Hepatocyte (in vitro differentiated cells): ENCODE data around the gene GPC3. TPM values are rescaled to one million over a fixed set of nuclear protein-coding genes. Genes with fewer than 3 reads are reported as not detected.

Experiments
- DNase-seq: peaks from one replicate; pipeline ENCODE4 v3.0.0-alpha.2; 2016; ENCODE audit warnings: low spot score
- H2AFZ ChIP-seq: fragments of 200-600 bp; sonication (generic); 2 replicates; pipeline ENCODE4 v1.6.0; 2016; ENCODE audit warnings: antibody characterized with exemption, mild to moderate bottlenecking
- H3K27ac ChIP-seq: fragments of 200-600 bp; sonication (generic); 2 replicates; pipeline ENCODE4 v1.5.1; 2016; ENCODE audit warnings: mild to moderate bottlenecking
- H3K27me3 ChIP-seq: fragments of 200-600 bp; sonication (generic); 2 replicates; pipeline ENCODE4 v1.6.1; 2016
- H3K36me3 ChIP-seq: fragments of 200-600 bp; sonication (generic); replicated peaks from 2 replicates; pipeline ENCODE4 v1.5.1; 2016; ENCODE audit warnings: low read depth; ENCODE audit not compliant: insufficient read depth
- H3K4me1 ChIP-seq: fragments of 200-600 bp; sonication (generic); 2 replicates; pipeline ENCODE4 v1.5.1; 2016; ENCODE audit warnings: mild to moderate bottlenecking, moderate library complexity; ENCODE audit not compliant: insufficient read depth
- H3K4me2 ChIP-seq: fragments of 200-600 bp; sonication (generic); 2 replicates; pipeline ENCODE4 v1.6.0; 2016
- H3K4me3 ChIP-seq: fragments of 200-600 bp; sonication (generic); 2 replicates; pipeline ENCODE4 v1.5.1; 2016; ENCODE audit warnings: mild to moderate bottlenecking
- H3K79me2 ChIP-seq: fragments of 200-600 bp; sonication (generic); 2 replicates; pipeline ENCODE4 v1.6.0; 2017; ENCODE audit warnings: mild to moderate bottlenecking
- H3K9me2 ChIP-seq: fragments of 200-600 bp; sonication (generic); replicated peaks from 2 replicates; pipeline ENCODE4 v1.6.0; 2017; ENCODE audit warnings: mild to moderate bottlenecking; ENCODE audit not compliant: insufficient read depth
- H3K9me3 ChIP-seq: fragments of 200-600 bp; sonication (generic); 2 replicates; pipeline ENCODE4 v1.5.1; 2016; ENCODE audit warnings: low read depth, mild to moderate bottlenecking
- H4K20me1 ChIP-seq: fragments of 200-600 bp; sonication (generic); 2 replicates; pipeline ENCODE4 v1.6.0; 2016; ENCODE audit warnings: mild to moderate bottlenecking; ENCODE audit not compliant: insufficient read depth, poor library complexity, severe bottlenecking
- CTCF ChIP-seq: fragments of 200-600 bp; sonication (generic); IDR thresholded peaks from 2 replicates; pipeline ENCODE4 v1.5.1; 2016; ENCODE audit warnings: antibody characterized with exemption, mild to moderate bottlenecking; ENCODE audit not compliant: poor library complexity
- EZH2 ChIP-seq: fragments of 200-600 bp; sonication (generic); IDR thresholded peaks from 2 replicates; pipeline ENCODE4 v1.6.1; 2016; ENCODE audit warnings: antibody characterized with exemption, mild to moderate bottlenecking, borderline replicate concordance
- EZH2phosphoT487 ChIP-seq: fragments of 200-600 bp; sonication (generic); IDR thresholded peaks from one replicate; pipeline ENCODE4 v1.6.1; 2018; ENCODE audit warnings: antibody characterized with exemption, mild to moderate bottlenecking, low read depth, moderate library complexity; ENCODE audit not compliant: unreplicated experiment, severe bottlenecking
- whole genome bisulfite sequencing: methylation state at CpG from one replicate; pipeline ENCODE4 v1.1.6; 2016; ENCODE audit warnings: low lambda C conversion rate; ENCODE audit errors: missing lambda C conversion rate; 5-methylcytosine and 5-hydroxymethylcytosine counted together
- polyA plus RNA-seq: library from polyadenylated mRNA; unstranded; fragments of >200 nt; fragmentation: Nextera tagmentation; extraction: Ambion mirVana; gene quantifications from 2 replicates; pipeline ENCODE4 v1.2.1, GENCODE V29; 2016
- total RNA-seq: library from RNA; depleted of rRNA; stranded (reverse); fragments of >200 nt; gene quantifications from 2 replicates; pipeline ENCODE4 v1.2.3, GENCODE V29; 2014

The GPC3 gene
- total and polyA plus RNA-seq, 2 experiments from 2014 or later: 789 to 860 TPM

DNA sequence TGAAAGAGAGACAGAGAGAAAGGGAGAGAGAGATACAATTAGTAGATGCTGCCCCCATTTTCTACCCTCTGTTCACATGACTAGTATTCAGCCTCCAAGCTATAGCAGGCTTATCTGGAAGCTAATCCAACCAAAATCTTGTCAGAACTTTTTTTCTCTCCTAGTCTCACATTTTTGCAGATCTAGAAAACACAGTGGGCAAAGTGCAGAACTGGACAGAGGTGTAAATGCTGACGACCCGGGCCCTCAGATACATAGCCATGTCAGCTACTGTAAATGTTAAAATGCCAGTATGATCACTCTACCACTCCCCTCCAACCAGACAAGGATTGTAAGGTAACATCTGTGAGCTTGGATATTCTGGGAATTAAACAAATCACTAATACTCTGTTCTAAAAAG is 34.3 kb downstream of the GPC3 start:
- Histone ChIP-seq H3K9me3 (no peaks in the 10 kb centered on the region), H3K27me3 (no peaks in the 10 kb centered on the region), H3K4me2 (no peak overlapping the region), H3K27ac (no peak overlapping the region), H3K4me1 (no peaks in the 10 kb centered on the region), H3K9me2 (no peaks in the 10 kb centered on the region), H3K36me3 (no peaks in the 10 kb centered on the region), H3K79me2 (no peaks in the 10 kb centered on the region), H2AFZ (no peak overlapping the region), H4K20me1 (no peaks in the 10 kb centered on the region), H3K4me3 (no peak overlapping the region)
- no peak for DNase-seq
- no peak for TF ChIP-seq EZH2phosphoT487
- no peak for TF ChIP-seq CTCF
- TF ChIP-seq EZH2: no peak
- 72% methylated on average over 2 of the region's 2 CpGs for WGBS

DNA sequence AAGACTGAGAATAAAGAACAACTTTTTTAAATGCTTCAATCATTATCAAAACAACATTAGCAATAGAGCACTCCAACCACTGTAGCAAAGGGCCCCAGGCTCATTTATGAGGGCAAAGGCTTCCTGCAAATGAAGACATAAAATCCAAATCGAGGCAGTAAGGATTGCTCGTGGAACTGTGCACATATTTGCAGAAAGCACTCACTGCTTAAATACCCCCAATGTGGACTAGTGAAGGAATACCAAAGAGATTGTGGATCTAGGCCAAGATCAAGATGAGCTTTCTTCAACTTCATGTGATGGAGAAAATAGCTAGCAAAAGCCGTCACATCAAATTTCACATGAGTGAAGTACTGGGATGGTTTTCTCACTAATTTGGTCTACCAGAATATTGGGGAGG is 35.2 kb downstream of the GPC3 start:
- Histone ChIP-seq H3K4me3 (no peak overlapping the region), H3K27me3 (no peaks in the 10 kb centered on the region), H3K27ac (no peak overlapping the region), H2AFZ (no peak overlapping the region), H3K4me2 (no peak overlapping the region), H3K9me3 (no peaks in the 10 kb centered on the region), H3K36me3 (no peaks in the 10 kb centered on the region), H3K79me2 (no peaks in the 10 kb centered on the region), H3K4me1 (no peaks in the 10 kb centered on the region), H4K20me1 (no peaks in the 10 kb centered on the region), H3K9me2 (no peaks in the 10 kb centered on the region)
- TF ChIP-seq EZH2phosphoT487: no peak
- 77% methylated on average over 3 of the region's 3 CpGs for WGBS
- no peak for DNase-seq

DNA sequence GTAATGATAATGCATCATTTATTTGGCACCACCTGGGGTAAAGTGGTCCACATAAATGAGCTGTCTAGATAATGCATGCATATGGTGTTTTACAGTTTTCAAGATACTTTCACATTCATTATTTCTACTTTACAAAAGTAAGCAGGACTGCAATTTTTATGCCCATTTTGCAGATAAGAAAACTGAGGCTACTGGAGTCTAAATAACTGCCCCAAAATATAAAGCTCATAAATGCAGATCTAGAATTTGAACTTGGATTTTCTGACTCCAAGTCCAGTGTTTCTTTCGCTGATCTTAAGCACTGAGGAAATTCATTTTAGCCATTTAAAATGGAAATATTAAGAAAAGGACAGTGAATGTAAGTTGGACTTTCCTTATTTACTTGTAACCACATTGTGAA is 36.5 kb downstream of the GPC3 start:
- Histone ChIP-seq H3K36me3 (no peaks in the 10 kb centered on the region), H3K4me3 (no peak overlapping the region), H3K27ac (no peak overlapping the region), H3K9me3 (no peaks in the 10 kb centered on the region), H3K79me2 (no peaks in the 10 kb centered on the region), H3K4me1 (no peaks in the 10 kb centered on the region), H2AFZ (no peak overlapping the region), H3K4me2 (no peak overlapping the region), H3K27me3 (no peaks in the 10 kb centered on the region), H3K9me2 (no peaks in the 10 kb centered on the region), H4K20me1 (no peaks in the 10 kb centered on the region)
- DNase-seq: no peak
- no peak for TF ChIP-seq EZH2phosphoT487
- TF ChIP-seq EZH2: no peak
- TF ChIP-seq CTCF: no peak
- 69% methylated on average over 1 of the region's 1 CpG for WGBS

DNA sequence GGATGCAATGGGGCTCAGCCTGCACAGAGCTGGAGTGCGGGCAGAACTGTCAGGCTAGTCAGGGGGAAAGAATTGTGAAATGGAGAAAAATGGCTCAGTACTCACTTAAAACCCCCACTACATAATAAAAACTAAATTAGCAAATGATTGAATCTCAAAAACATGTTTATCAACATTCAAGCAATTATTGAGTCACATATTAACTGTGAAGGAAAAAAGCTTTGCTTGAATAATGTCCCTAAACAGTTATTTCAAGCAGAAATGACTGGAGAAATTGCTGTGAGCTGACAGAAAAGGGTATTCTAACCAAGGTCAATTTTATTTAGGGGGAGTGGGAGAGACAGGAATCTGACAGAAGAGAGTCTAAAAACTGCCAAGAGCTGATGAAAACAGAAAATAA is 37.4 kb downstream of the GPC3 start:
- DNase-seq: no peak

More for the DNA sequence above, 37.4 kb downstream of the GPC3 start:
- H3K79me2 ChIP-seq: no peaks in the 10 kb centered on the region
- H3K36me3 ChIP-seq: no peaks in the 10 kb centered on the region
- WGBS: 95% methylated on average over 1 of the region's 1 CpG
- no peak for TF ChIP-seq CTCF
- TF ChIP-seq EZH2: no peak
- TF ChIP-seq EZH2phosphoT487: no peak
- H2AFZ ChIP-seq: no peak overlapping the region
- H4K20me1 ChIP-seq: no peaks in the 10 kb centered on the region
- no peak overlapping the region for H3K27ac ChIP-seq
- no peaks in the 10 kb centered on the region for H3K9me2 ChIP-seq
- no peaks in the 10 kb centered on the region for H3K9me3 ChIP-seq
- H3K4me1 ChIP-seq: no peaks in the 10 kb centered on the region
- no peak overlapping the region for H3K4me2 ChIP-seq
- H3K27me3 ChIP-seq: no peaks in the 10 kb centered on the region
- no peak overlapping the region for H3K4me3 ChIP-seq
